CD4-positive, alpha-beta T cell treated with Interferon alpha-2 for 1 hour (primary cell): ENCODE data around the gene TRPT1.

Experiments used
- DNase-seq, 2 donors: peaks; one replicate each; pipeline ENCODE4 v3.0.0-alpha.2; 2020 to 2022

Gene TRPT1

DNA sequence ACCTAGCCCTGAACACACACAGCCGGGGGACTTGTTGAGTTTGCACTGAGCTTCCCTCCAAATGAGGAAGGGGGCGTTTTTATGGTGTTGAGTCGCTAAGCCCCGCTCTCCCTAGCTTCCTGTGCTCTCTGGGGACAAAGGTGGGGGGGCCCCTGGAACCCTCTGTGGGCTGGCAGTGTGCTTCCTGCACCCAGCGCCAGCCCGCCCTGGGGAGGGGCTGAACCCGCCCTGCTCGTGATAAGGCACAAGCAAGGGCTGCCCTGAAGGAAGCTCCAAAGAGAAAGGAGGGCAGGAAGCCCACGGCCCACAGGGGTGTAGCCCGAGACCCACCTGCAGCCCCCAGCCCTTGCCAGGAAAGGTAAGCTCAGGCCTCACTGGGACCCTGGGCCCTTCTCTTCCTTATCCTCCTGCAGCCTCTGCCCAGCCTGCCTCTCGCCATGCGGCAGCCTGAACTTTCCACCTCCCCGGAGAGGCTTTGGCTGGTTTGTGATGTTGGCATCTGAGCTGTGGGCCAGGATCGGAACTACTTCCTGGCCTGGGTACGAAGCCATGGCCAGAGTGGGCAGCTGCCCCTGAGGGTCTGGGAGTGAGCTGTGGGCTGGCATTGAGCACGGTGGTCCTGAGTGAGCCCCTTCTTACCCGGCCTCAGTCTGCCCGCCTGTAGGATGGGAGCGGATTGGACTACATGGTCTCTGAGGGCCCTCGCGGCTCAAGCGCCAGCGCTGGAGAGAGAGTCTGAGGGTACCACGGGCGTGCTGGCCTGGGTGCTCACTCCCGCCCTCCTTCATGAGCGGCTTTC, 19.3 kb downstream of the TRPT1 start, which contains the start of gene FERMT3:
Gene FERMT3 (plus strand): TSS at position 265 of the 799 bp plus-strand sequence. CDS start 644 bp downstream, outside the sequence.
- peak; percentile 65 to 78 for DNase-seq

GRCh38 chr11:64204464-64204989, 21.5 kb downstream of the TRPT1 start:
- DNase-seq: peak; percentile 87 to 91

- DNase-seq: no peak
Measured at GRCh38 chr11:64204080-64204440, 21.9 kb downstream of the TRPT1 start.

GRCh38 chr11:64203421-64204079, 22.4 kb downstream of the TRPT1 start:
- no peak for DNase-seq

GRCh38 chr11:64202992-64203391, 23.0 kb downstream of the TRPT1 start:
- no peak for DNase-seq

- no peak for DNase-seq
Measured at GRCh38 chr11:64201543-64201942, 24.4 kb downstream of the TRPT1 start.

- DNase-seq: no peak
Measured at GRCh38 chr11:64198511-64198910, 27.5 kb downstream of the TRPT1 start.

DNA sequence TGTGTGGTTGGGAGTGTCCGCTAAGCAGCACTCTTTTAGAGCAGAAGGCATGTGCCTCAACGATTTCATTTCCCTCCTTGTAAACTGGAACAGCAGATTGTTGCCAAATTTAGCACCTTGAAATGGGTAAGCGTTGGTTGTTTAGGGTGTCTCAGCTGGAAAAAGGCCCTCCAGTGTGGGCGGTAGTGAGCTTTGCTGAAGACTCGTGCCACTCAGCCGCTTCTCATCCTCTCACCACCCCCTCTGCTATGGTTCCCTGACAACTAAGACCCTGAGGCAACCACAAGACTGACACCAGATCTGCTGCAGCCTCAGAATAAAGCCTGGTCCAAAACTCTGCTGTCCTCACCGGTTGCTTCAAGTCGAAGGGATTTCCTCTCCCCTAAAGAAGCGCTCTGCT, 29.4 kb downstream of the TRPT1 start:
- DNase-seq: no peak

GRCh38 chr11:64192434-64192833, 33.6 kb downstream of the TRPT1 start:
- no peak for DNase-seq

DNA sequence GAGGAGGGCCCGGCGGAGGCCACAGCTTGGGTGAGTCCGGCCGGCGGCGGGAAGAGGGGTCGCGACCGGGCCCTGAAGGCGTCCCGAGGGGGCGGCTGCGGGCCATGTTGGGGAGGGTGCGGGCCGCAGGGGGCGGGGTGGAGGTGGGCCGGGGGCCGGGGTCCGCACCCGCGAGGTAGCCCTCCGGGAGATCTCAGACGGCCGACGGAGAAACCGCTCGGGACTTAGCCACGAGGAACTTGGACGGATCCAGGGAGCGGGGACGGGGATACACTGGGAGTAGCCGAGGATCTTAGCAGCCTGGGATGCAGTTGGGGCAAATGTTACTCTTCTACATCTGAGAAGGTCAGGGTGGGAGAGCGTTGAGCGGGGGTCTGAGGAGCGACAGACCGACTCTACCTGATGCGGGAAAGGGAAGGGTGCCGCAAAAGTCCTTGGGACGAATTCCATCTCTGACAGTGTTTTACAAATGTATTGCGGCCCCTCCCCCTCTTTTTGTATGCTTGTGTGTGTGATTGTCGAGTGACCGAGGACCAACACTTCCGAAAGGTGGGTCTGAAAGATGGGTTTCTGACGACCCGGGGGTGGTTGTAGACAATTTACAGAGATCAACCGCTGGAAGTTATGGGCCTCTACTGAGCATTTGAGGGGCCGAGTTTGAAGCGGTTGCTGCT, 39.4 kb downstream of the TRPT1 start:
- DNase-seq: peak; percentile 39 to 58

GRCh38 chr11:64185693-64186491, 40.1 kb downstream of the TRPT1 start, which contains the start of gene STIP1:
TSS of gene STIP1 (plus strand) at chr11:64186171. CDS start at chr11:64186262, 91 bp downstream.
- peak; percentile 100 for DNase-seq

- no peak for DNase-seq
Measured at GRCh38 chr11:64185175-64185692, 40.8 kb downstream of the TRPT1 start.

DNA sequence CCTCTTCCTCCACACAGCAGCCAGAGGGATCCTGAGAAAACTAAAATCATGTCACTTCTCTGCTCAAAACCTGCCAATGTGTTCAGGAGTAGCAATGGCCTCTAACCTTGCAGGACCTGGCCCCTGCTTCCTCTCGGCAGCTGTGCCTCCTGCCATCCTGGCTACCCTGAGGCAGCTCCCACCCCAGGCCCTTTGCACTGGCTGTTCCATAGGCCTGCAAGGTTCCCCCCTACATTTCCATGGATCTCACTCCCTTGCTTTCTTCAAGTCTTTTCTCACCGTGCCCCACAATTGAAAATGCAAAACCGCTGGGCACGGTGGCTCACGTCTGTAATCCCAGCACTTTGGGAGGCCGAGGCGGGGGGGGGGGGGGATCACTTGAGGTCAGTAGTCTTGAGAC, 42.1 kb downstream of the TRPT1 start:
- DNase-seq: no peak

- DNase-seq: peak; percentile 24 to 54
Measured at GRCh38 chr11:64181506-64182411, 44.2 kb downstream of the TRPT1 start.

DNA sequence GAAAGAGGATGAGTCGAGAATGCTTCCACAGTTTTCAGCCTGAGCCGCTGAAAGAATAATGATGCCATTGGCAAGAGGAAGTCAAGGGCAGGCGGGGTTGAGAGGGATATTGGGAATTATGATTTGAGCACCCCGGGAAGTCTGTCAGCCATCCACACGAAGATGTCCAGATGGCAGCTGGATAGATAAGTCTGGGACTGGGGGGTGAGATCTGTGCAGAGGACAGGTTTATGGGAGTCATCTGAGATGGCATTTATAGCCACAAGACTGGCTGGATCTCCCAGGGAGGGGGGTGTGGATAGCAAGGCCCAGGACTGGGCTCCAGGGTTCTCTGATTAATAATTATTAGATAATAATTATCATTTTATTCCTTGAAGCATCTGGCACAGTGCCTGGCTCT, 45.1 kb downstream of the TRPT1 start:
- DNase-seq: no peak

DNA sequence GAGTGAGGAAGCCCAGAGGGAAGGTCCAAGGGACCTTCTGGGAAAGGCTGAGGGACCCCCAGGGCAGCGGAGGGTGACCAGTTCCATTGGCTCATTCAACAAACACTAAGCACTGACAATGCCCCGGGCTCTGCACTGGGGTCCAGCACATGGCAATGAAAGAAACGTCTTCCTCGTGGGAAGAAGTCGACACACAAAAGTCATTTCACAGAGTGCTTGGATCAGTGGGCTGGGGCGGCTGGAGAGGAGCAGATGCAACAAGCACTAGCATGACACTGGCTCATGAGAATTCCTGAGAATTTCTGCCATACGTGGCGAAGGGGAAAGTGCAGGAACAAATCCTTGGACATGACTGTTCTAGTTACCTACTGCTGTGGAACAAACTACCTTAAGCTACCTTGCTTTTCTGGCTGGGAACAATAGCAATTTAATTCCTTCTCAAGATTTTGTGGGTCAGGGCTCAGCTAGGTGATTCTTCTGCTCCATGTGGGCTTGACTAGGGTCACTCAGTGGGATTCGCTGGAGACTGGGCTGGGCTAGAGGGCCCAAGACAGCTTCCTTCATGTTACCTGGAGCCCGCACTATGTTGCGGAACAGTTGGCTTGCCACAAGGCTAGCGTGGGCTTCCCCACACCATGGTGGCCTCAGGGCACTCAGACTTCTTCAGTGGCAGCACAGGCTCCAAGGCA, 46.9 kb downstream of the TRPT1 start:
- DNase-seq: no peak

DNA sequence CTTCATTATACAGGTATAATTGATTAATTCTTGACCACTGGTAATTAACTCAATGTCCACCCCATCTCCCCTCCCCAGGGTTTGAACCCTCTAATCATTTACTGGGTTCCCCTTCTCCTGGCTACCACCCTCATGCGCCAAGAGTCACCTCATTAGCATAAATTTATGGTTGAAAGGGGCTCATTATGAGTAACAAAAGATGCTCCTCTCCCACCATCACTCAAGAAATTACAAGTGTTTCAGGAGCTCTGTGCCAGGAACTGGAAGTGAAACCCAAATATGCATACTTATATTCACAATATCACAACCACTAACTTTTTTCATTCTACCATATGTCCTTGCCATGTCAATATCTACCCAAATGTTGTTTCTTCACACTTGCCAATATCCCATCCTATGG, 47.8 kb downstream of the TRPT1 start:
- DNase-seq: no peak

DNA sequence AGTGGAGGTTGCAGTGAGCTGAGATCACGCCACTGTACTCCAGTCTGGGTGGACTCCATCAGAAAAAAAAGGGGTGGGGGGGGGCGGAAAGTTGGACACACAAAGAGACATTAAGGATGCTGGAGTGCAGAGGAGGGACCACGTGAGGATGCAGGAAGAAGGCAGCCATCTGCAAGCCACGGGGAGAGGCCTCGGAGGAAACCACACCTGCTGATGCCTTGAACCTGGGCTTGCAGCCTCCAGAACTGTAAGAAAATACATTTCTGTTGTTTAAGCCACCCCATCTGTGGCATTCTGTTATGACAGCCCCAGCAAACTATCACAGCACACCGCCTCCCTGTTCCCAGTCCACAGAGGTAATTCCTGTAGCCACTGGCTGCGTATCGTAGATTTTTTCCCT, 49.2 kb downstream of the TRPT1 start:
- no peak for DNase-seq
